K562 (cell line): ENCODE measurements around the gene VASH1. TPM values are rescaled to one million over a fixed set of nuclear protein-coding genes. Genes with fewer than 3 reads are reported as not detected.

ENCODE experiments used
- FIP1L1 ChIP-seq: fragments of 200-400 bp; formaldehyde crosslinking; IDR thresholded peaks from 2 replicates; pipeline ENCODE4 v1.6.1; 2018; ENCODE audit warnings: mild to moderate bottlenecking, low read depth, low read length; ENCODE audit not compliant: poor library complexity, severe bottlenecking
- RNF2 ChIP-seq: sonication (generic); IDR thresholded peaks from 2 replicates; pipeline ENCODE4 v1.6.1; 2016
- SRSF9 ChIP-seq: fragments of 200-400 bp; formaldehyde crosslinking; IDR thresholded peaks from 2 replicates; pipeline ENCODE4 v1.6.1; 2017; ENCODE audit warnings: low read depth, low read length, borderline replicate concordance
- ZFPM2 ChIP-seq: fragments of 250-450 bp; sonication (Bioruptor Pico); IDR thresholded peaks from 2 replicates; pipeline ENCODE4 v1.5.1; 2022; ENCODE audit warnings: mild to moderate bottlenecking
- ZNF764 ChIP-seq: fragments of 250-450 bp; sonication (Bioruptor Pico); IDR thresholded peaks from 2 replicates; pipeline ENCODE4 v1.4.0; 2020; ENCODE audit warnings: low read depth, mild to moderate bottlenecking, moderate library complexity
- polyA plus RNA-seq, 8 experiments: library from polyadenylated mRNA; depleted of rRNA in 4 of 8; stranded (reverse) in 5 of 8; unstranded in 3 of 8; fragments of >200 nt; fragmentation: Nextera tagmentation in 2 of 8; fragmentation: Illumina TruSeq in 1 of 8; extraction: Ambion mirVana in 2 of 8; extraction: Trizol in 1 of 8; gene quantifications; 2 replicates each; pipeline versions ENCODE4 v1.2.1 to v1.2.3, GENCODE V29; 2011 to 2014; ENCODE audit warnings: inconsistent platforms in 1 of 8, missing spikeins in 1 of 8
- total RNA-seq, 7 experiments: library from RNA; depleted of rRNA in 6 of 7; stranded (reverse); fragments of >200 nt in 6 of 7; fragmentation: Illumina TruSeq in 2 of 7; extraction: Trizol in 2 of 7; gene quantifications; 2 replicates each; pipeline versions ENCODE4 v1.2.1 to v1.2.3, GENCODE V29; 2011 to 2021; ENCODE audit warnings: low replicate concordance in 1 of 7
- TF ChIP-seq, protein P1 (sequence below), 3 experiments: fragments of 200-800 bp in 1 of 3; fragments of 250-450 bp in 1 of 3; fragments of 450-650 bp in 1 of 3; sonication (Bioruptor Pico) in 1 of 3; sonication (Bioruptor generic) in 1 of 3; formaldehyde crosslinking in 1 of 3; IDR thresholded peaks; 2 replicates each; pipeline versions ENCODE4 v1.6.1 to v1.8.0; 2016 to 2022; ENCODE audit warnings: mild to moderate bottlenecking in 2 of 3, missing genetic modification characterization in 2 of 3, missing compliant biosample characterization in 1 of 3, moderate library complexity in 1 of 3
- TF ChIP-seq, protein P2 (sequence below): fragments of 450-650 bp; formaldehyde crosslinking; conservative IDR thresholded peaks from 2 replicates; pipeline ENCODE4 v1.4.0; 2022; ENCODE audit warnings: mild to moderate bottlenecking, missing genetic modification characterization
- TF ChIP-seq, protein P3 (sequence below): fragments of 250-450 bp; sonication (Bioruptor Pico); IDR thresholded peaks from 2 replicates; pipeline ENCODE4 v1.4.0; 2020

The VASH1 gene
- total and polyA plus RNA-seq, 9 of the 15 experiments (the other 6 are each of a cell fraction or from before 2014, with no cell fraction given) = 0.01 to 0.43 (median 0.13) TPM; not detected in 1

DNA sequence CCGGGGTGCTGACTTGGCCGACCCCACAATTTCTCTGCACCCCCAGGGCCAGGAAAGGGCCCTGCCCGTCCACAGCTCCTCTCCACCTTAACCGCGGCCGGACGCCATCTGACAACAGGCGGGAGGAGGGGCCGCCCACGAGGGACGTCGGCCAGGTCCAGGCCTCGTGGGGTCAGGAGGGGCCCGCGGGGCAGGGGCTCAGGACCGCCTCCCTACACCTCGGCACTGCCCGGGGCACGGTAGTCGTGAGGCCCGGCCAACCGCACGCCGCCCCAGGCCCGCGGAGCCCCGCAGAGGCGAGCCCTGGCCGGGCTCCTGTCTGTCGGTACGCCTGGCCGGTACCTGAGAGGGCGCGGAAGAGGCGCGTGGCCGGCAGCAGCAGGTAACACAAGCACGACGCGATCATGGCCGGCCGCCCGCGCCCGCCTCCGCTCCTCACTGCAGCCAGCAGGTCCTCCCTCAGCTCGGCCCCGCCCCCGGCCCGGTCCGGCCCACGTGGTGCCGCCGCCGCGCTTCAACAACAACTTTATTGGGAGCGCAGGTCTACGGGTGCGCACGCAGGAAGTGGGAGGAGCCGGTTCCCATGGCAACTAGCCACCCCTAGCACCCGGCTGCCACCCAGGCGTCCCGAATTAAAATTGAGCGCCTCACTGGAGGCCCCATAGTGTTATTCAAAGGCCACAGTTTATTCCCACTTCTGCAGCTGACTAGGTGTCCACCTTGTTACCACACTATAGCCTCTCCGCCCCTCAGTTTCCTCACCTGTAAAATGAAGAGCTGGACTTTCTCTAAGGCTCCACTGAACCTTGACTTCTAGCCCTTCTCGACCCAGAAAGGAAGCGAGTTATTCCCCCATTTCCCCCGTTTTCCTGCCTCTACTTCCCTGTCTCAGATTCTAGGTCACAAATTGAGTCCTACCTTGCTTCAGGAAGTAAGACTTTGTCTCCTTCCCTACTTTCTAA, 51.4 kb downstream of the VASH1 start, which contains the start of gene ANGEL1 (continued):
- TF ChIP-seq, protein P1, sequence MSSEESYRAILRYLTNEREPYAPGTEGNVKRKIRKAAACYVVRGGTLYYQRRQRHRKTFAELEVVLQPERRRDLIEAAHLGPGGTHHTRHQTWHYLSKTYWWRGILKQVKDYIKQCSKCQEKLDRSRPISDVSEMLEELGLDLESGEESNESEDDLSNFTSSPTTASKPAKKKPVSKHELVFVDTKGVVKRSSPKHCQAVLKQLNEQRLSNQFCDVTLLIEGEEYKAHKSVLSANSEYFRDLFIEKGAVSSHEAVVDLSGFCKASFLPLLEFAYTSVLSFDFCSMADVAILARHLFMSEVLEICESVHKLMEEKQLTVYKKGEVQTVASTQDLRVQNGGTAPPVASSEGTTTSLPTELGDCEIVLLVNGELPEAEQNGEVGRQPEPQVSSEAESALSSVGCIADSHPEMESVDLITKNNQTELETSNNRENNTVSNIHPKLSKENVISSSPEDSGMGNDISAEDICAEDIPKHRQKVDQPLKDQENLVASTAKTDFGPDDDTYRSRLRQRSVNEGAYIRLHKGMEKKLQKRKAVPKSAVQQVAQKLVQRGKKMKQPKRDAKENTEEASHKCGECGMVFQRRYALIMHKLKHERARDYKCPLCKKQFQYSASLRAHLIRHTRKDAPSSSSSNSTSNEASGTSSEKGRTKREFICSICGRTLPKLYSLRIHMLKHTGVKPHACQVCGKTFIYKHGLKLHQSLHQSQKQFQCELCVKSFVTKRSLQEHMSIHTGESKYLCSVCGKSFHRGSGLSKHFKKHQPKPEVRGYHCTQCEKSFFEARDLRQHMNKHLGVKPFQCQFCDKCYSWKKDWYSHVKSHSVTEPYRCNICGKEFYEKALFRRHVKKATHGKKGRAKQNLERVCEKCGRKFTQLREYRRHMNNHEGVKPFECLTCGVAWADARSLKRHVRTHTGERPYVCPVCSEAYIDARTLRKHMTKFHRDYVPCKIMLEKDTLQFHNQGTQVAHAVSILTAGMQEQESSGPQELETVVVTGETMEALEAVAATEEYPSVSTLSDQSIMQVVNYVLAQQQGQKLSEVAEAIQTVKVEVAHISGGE (CRISPR knock-in tag; IDR thresholded peaks at IDR 0.05) = peak in 1 of 3 experiments; percentile 56; a peak in 1 of 6 replicates
- TF ChIP-seq ZFPM2 (CRISPR knock-in tag) (no peak), FIP1L1 (no peak), SRSF9 (no peak), RNF2 (no peak; the same call in 1 of the 2 replicates), ZNF764 (no peak)
- TF ChIP-seq, protein P2, sequence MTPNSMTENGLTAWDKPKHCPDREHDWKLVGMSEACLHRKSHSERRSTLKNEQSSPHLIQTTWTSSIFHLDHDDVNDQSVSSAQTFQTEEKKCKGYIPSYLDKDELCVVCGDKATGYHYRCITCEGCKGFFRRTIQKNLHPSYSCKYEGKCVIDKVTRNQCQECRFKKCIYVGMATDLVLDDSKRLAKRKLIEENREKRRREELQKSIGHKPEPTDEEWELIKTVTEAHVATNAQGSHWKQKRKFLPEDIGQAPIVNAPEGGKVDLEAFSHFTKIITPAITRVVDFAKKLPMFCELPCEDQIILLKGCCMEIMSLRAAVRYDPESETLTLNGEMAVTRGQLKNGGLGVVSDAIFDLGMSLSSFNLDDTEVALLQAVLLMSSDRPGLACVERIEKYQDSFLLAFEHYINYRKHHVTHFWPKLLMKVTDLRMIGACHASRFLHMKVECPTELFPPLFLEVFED (CRISPR knock-in tag) = no peak
- TF ChIP-seq, protein P3, sequence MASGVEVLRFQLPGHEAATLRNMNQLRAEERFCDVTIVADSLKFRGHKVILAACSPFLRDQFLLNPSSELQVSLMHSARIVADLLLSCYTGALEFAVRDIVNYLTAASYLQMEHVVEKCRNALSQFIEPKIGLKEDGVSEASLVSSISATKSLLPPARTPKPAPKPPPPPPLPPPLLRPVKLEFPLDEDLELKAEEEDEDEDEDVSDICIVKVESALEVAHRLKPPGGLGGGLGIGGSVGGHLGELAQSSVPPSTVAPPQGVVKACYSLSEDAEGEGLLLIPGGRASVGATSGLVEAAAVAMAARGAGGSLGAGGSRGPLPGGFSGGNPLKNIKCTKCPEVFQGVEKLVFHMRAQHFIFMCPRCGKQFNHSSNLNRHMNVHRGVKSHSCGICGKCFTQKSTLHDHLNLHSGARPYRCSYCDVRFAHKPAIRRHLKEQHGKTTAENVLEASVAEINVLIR (CRISPR knock-in tag) = no peak
